Measurements from ENCODE around the gene PPM1D. TPM values are rescaled to one million over a fixed set of nuclear protein-coding genes. Genes with fewer than 3 reads are reported as not detected.

PPM1D gene
- total and polyA plus RNA-seq, 12 donors, result 3.1 to 10.6 (median 7.5) TPM

GRCh38 chr17:60577147-60577915, 22.7 kb upstream of the PPM1D start:
- peak overlapping the region; percentile 20 to 85 (median 64) for H3K27ac ChIP-seq
- peak; percentile 62 to 90 (median 86) for ATAC-seq
- H3K9me3 ChIP-seq, result no peaks in the 10 kb centered on the region
- peak in 1 of 2 donors; percentile 43 for DNase-seq
- intact Hi-C loops (cut with DNase I), result loop anchor here in 8 of 10 donors (2.0 to 10.0 kb wide), 7 partner anchors 21 to 65 kb away; partner anchors contain the start of gene PPM1D (in 1 of the 8)
- peak in 7 of 9 donors; percentile 25 to 68 (median 51) for TF ChIP-seq CTCF (IDR thresholded peaks at IDR 0.05)
- H3K4me1 ChIP-seq, result peaks cover 0 to 54% (median 18%) of the 10 kb centered on the region in 9 donors
- H3K27me3 ChIP-seq, result no peaks in the 10 kb centered on the region
- WGBS, 2 donors, result 19 to 22% methylated on average over 7 of the region's 7 CpGs
- H3K36me3 ChIP-seq, result no peaks in the 10 kb centered on the region
- peak overlapping the region in 8 of 10 donors; percentile 27 to 56 (median 44) for H3K4me3 ChIP-seq

- H3K4me1 ChIP-seq, result peaks cover 0 to 39% (median 18%) of the 10 kb centered on the region in 9 donors
- no peaks in the 10 kb centered on the region for H3K9me3 ChIP-seq
- no peaks in the 10 kb centered on the region for H3K27me3 ChIP-seq
- ATAC-seq, result no peak
- H3K4me3 ChIP-seq, result no peak overlapping the region
- WGBS, 2 donors, result 23 to 27% methylated on average over 2 of the region's 2 CpGs
- H3K36me3 ChIP-seq, result no peaks in the 10 kb centered on the region
- intact Hi-C loops (cut with DNase I), result loop anchor here in 6 of 10 donors (2.0 to 10.0 kb wide), 6 partner anchors 20 to 63 kb away; no protein-coding TSS in a partner anchor
- H3K27ac ChIP-seq, result no peak overlapping the region
- TF ChIP-seq CTCF (IDR thresholded peaks at IDR 0.05), result no peak
- DNase-seq, result no peak
Measured at GRCh38 chr17:60579090-60579489, 20.9 kb upstream of the PPM1D start.

GRCh38 chr17:60579551-60579950, 20.4 kb upstream of the PPM1D start:
- H3K4me3 ChIP-seq, result no peak overlapping the region
- WGBS, 2 donors, result 80 to 84% methylated on average over 4 of the region's 4 CpGs
- ATAC-seq (no peak), DNase-seq (no peak)
- H3K9me3 ChIP-seq, result no peaks in the 10 kb centered on the region
- intact Hi-C loops (cut with DNase I), result loop anchor here in 6 of 10 donors (2.0 to 10.0 kb wide), 6 partner anchors 19 to 63 kb away; no protein-coding TSS in a partner anchor
- no peaks in the 10 kb centered on the region for H3K27me3 ChIP-seq
- no peak overlapping the region for H3K27ac ChIP-seq
- TF ChIP-seq CTCF (IDR thresholded peaks at IDR 0.05), result no peak
- H3K4me1 ChIP-seq, result peaks cover 0 to 34% (median 14%) of the 10 kb centered on the region in 9 donors
- no peaks in the 10 kb centered on the region for H3K36me3 ChIP-seq

GRCh38 chr17:60583008-60583407, 17.0 kb upstream of the PPM1D start:
- no peak overlapping the region for H3K4me3 ChIP-seq
- DNase-seq (no peak), ATAC-seq (no peak)
- H3K27ac ChIP-seq, result no peak overlapping the region
- no peaks in the 10 kb centered on the region for H3K27me3 ChIP-seq
- intact Hi-C loops (cut with DNase I), result loop anchor here in 1 of 10 donors (5.0 kb wide), 1 partner anchor 54 kb away; no protein-coding TSS in a partner anchor
- TF ChIP-seq CTCF (IDR thresholded peaks at IDR 0.05), result no peak
- no peaks in the 10 kb centered on the region for H3K9me3 ChIP-seq
- H3K36me3 ChIP-seq, result no peaks in the 10 kb centered on the region
- peaks cover 0 to 13% (median 3%) of the 10 kb centered on the region in 9 donors for H3K4me1 ChIP-seq
